NCI-H226 (cell line): ENCODE results near the gene ATP8B1.
"Not testable (repeated sequence)": the region's sequence is repeated elsewhere in the genome, so short reads cannot be mapped to it uniquely, and the experiment has no call there.

Experiments
- DNase-seq: peaks from one replicate; pipeline ENCODE4 v3.0.0-alpha.2; 2015

The ATP8B1 gene

GRCh38 chr18:57759650-57760049 is 43.5 kb downstream of the ATP8B1 start:
- DNase-seq, result no peak

GRCh38 chr18:57755473-57756067 is 47.5 kb downstream of the ATP8B1 start:
- no peak for DNase-seq

- no peak for DNase-seq
Observed at GRCh38 chr18:57754577-57755338, 48.4 kb downstream of the ATP8B1 start.

- DNase-seq, result no peak
Observed at GRCh38 chr18:57753063-57753462, 50.1 kb downstream of the ATP8B1 start.

- no peak for DNase-seq
Observed at GRCh38 chr18:57749604-57749970, 53.5 kb downstream of the ATP8B1 start.

- no peak for DNase-seq
Observed at GRCh38 chr18:57748770-57749603, 54.1 kb downstream of the ATP8B1 start.

GRCh38 chr18:57747809-57748680 is 55.1 kb downstream of the ATP8B1 start:
- no peak for DNase-seq

GRCh38 chr18:57744211-57744694 is 58.9 kb downstream of the ATP8B1 start:
- no peak for DNase-seq

GRCh38 chr18:57743008-57743407 is 60.1 kb downstream of the ATP8B1 start:
- peak; percentile 71 for DNase-seq

- no peak for DNase-seq
Observed at GRCh38 chr18:57741273-57741672, 61.8 kb downstream of the ATP8B1 start.

GRCh38 chr18:57738078-57738477 is 65.0 kb downstream of the ATP8B1 start:
- no peak for DNase-seq

GRCh38 chr18:57737400-57738060 is 65.6 kb downstream of the ATP8B1 start:
- DNase-seq, result peak; percentile 46

GRCh38 chr18:57735042-57735441 is 68.1 kb downstream of the ATP8B1 start:
- DNase-seq, result not testable (repeated sequence)

GRCh38 chr18:57733861-57734260 is 69.3 kb downstream of the ATP8B1 start:
- no peak for DNase-seq

GRCh38 chr18:57730146-57730545 is 73.0 kb downstream of the ATP8B1 start:
- DNase-seq, result no peak

- peak; percentile 32 for DNase-seq
Observed at GRCh38 chr18:57728941-57729511, 74.1 kb downstream of the ATP8B1 start.

- DNase-seq, result peak; percentile 39
Observed at GRCh38 chr18:57727952-57728807, 74.9 kb downstream of the ATP8B1 start.

- DNase-seq, result not testable (repeated sequence)
Observed at GRCh38 chr18:57719211-57719935, 83.7 kb downstream of the ATP8B1 start.

- DNase-seq, result no peak
Observed at GRCh38 chr18:57716549-57716948, 86.6 kb downstream of the ATP8B1 start.

GRCh38 chr18:57715671-57716070 is 87.4 kb downstream of the ATP8B1 start:
- DNase-seq, result no peak
